Sigmoid colon (tissue), 4 donors: ENCODE results near the gene SGCD.

Experiments
- CTCF ChIP-seq, 4 experiments: fragments of 450-650 bp in 3 of 4; fragments of 200-600 bp in 1 of 4; IDR thresholded peaks; one replicate each; pipeline ENCODE4 v1.5.1; 2016 to 2019; ENCODE audit warnings: antibody characterized with exemption in 4 of 4, mild to moderate bottlenecking in 3 of 4, moderate library complexity in 2 of 4
- POLR2AphosphoS5 ChIP-seq, 4 donors: sonication (generic); formaldehyde crosslinking; IDR thresholded peaks; one replicate each; pipeline ENCODE4 v1.6.1; 2017; ENCODE audit warnings: antibody characterized with exemption in 4 of 4

- TF ChIP-seq CTCF (IDR thresholded peaks at IDR 0.05) = no peak
- TF ChIP-seq POLR2AphosphoS5 (IDR thresholded peaks at IDR 0.05) = no peak
Measured at GRCh38 chr5:156532921-156533320, 206.0 kb downstream of the SGCD start.
